Spinal cord (tissue), 10 donors: ENCODE measurements around the gene CRIM1. TPM values are rescaled to one million over a fixed set of nuclear protein-coding genes. Genes with fewer than 3 reads are reported as not detected.

Source experiments
- DNase-seq, 6 donors: peaks; one replicate each; pipeline versions ENCODE4 v3.0.0 to v3.0.0-alpha.2; 2013 to 2015; ENCODE audit warnings: low spot score in 6 of 6, low read depth in 4 of 6
- H3K27ac ChIP-seq: one replicate; pipeline ENCODE4 v1.5.1; 2013; ENCODE audit warnings: low read depth, low read length, control low read depth
- H3K27me3 ChIP-seq: one replicate; pipeline ENCODE4 v1.6.1; 2013; ENCODE audit warnings: low read length; ENCODE audit not compliant: control insufficient read depth, insufficient read depth
- H3K36me3 ChIP-seq: one replicate; pipeline ENCODE4 v1.6.1; 2013; ENCODE audit warnings: low read length; ENCODE audit not compliant: control insufficient read depth, insufficient read depth
- H3K4me1 ChIP-seq: one replicate; pipeline ENCODE4 v1.6.1; 2013; ENCODE audit warnings: low read length; ENCODE audit not compliant: control insufficient read depth, insufficient read depth
- H3K4me3 ChIP-seq: one replicate; pipeline ENCODE4 v1.5.1; 2013; ENCODE audit warnings: low read depth, low read length, control low read depth
- H3K9me3 ChIP-seq: one replicate; pipeline ENCODE4 v1.6.1; 2013; ENCODE audit warnings: low read length; ENCODE audit not compliant: control insufficient read depth, insufficient read depth
- WGBS: methylation state at CpG from one replicate; pipeline ENCODE4 v1.1.5; 2013; ENCODE audit warnings: missing lambda C conversion rate; ENCODE audit not compliant: insufficient coverage; 5-methylcytosine and 5-hydroxymethylcytosine counted together
- polyA plus RNA-seq, 2 donors: library from polyadenylated mRNA; unstranded; fragments of 120-200 nt; gene quantifications; one replicate each; pipeline ENCODE4 v1.2.1, GENCODE V29; 2013; ENCODE audit not compliant: insufficient read length in 2 of 2
- total RNA-seq, 2 donors: library from RNA; depleted of rRNA in 1 of 2; stranded (reverse); fragments of 120-200 nt in 1 of 2; fragments of >200 nt in 1 of 2; gene quantifications; one replicate each; pipeline versions ENCODE4 v1.2.3 to v1.2.4, GENCODE V29; 2013 to 2014
- donor health status: healthy.

Gene CRIM1
- total and polyA plus RNA-seq, 4 donors = 35.9 to 63.5 (median 49.3) TPM

DNA sequence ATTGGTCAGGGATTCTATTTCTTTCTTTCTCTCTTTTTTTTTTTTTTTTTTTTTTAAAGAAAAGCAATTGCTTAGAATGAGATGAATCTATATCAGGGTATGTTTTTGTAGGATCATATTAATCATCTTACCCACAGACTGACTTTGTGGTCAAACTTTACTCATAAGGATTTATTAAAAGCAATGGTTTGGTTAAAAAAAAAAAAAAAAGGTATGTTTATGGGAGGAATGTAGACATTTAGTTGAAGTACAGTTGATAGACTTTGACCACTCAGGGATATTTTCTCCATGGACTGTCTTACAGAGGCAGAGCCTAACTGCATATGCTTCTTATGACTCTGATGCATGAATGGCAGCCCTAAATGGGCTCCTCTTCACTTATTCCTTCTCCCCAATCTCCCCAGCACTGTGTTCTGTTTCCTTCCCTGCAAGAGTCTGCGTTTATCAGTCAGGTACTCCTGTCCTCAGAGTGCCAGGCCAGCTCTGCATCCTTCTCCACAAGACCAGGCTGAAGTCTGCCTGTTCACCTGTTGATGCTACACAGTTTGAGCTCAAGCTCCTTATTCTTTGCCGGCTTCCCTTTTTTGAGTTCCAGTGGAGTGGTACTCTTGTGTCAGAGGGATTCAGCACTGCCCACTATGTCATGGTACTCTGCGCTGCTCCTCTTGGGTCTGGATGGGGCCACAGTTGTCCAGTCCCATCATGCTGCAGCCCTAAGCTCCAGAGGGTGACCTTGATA is 24.3 kb downstream of the CRIM1 start:
- no peaks in the 10 kb centered on the region for H3K9me3 ChIP-seq
- DNase-seq = no peak
- H3K4me1 ChIP-seq = peaks cover 8% of the 10 kb centered on the region
- 100% methylated on average over 2 of the region's 3 CpGs for WGBS
- no peak overlapping the region for H3K27ac ChIP-seq
- peaks cover 6% of the 10 kb centered on the region for H3K36me3 ChIP-seq
- H3K27me3 ChIP-seq = no peaks in the 10 kb centered on the region
- no peak overlapping the region for H3K4me3 ChIP-seq

DNA sequence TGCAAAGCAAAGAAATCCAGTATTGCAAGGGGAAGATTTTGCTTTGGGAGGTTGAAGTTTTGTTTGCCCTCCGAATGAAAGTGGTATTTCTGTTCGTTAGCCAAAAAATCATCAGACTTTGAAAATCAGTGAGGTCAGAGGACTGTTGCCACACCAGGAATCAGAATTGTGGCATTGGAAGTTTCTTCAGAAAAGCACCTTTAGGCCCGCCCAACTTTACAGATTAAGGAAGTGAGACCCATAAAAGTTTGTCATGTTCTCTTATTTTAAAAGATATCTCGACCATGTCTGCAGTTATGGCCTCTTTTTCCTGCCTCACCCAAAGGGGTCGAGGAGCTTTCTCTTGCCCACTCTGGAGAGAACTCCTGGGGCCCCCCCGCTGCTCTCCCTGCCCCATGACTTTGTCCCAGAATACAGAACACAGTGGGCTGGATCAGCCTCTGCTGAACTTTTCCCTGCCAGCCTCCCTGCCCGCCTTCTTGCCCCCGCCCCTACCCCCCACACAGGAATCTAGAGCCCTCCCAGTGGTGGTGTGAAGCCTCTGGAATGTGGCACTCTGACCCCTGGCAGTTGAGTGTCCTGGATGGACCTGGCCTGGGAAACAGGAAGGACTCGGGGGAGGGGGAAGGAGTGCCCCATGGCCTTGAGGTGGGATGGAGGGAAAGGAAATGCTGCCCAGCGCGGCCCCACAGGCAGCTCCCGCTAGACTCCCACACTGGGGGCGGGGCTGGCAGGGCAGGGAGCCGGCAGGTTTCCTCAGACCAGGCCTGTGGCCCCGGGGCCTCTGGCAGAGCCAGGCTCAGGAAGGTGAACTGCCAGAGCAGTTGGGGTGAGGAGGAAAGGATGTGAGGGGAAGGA is 25.3 kb downstream of the CRIM1 start:
- Histone ChIP-seq H3K36me3 (peaks cover 6% of the 10 kb centered on the region), H3K4me1 (peaks cover 8% of the 10 kb centered on the region), H3K27ac (no peak overlapping the region), H3K9me3 (no peaks in the 10 kb centered on the region), H3K27me3 (no peaks in the 10 kb centered on the region), H3K4me3 (no peak overlapping the region)
- no peak for DNase-seq
- WGBS = 66% methylated on average over 13 of the region's 15 CpGs

DNA sequence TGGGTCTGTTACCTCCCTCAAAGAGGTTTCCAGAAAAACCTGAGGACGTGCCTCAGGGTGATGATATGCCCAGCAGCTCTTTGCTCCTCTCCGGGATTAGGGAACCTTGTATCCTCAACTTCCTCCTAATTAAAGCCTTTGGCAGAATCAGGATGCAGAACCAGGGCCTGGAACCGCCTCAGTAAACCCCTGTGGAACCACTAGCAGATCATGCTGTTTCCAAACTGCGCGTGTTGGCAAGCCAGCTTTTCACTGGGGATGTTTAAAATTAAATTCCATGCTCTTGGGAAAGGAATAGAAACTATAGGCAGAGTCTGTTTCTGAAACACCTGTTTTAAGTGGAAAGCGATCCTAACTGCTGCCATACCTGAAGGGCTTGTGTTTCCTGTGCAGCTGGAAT is 26.4 kb downstream of the CRIM1 start:
- no peaks in the 10 kb centered on the region for H3K27me3 ChIP-seq
- peaks cover 6% of the 10 kb centered on the region for H3K4me1 ChIP-seq
- peak in 1 of 6 donors; percentile 67 for DNase-seq
- H3K4me3 ChIP-seq = no peak overlapping the region
- H3K9me3 ChIP-seq = no peaks in the 10 kb centered on the region
- peaks cover 6% of the 10 kb centered on the region for H3K36me3 ChIP-seq
- no peak overlapping the region for H3K27ac ChIP-seq
- 69% methylated on average over 6 of the region's 6 CpGs for WGBS

DNA sequence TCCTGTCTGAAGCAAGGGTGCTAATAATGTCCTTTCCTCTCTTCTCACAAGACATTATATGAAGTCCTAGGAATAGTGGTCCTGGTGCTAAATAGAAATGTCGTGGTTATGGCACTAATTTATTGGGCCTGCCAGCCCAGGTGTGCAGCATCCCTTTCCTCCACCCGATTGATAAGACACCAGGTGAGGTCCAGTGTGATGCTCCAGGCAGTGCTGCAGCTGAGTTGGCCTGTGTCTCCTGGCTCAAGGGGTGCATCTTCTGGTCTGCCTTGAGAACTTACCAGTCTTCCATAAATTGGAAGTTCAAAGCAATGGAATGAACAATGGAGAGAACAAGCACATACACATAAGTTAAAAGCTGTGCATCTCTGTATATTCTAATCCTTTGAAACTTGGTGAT is 26.9 kb downstream of the CRIM1 start:
- no peak for DNase-seq
- peaks cover 6% of the 10 kb centered on the region for H3K36me3 ChIP-seq
- H3K9me3 ChIP-seq = no peaks in the 10 kb centered on the region
- WGBS = 79% methylated on average over 2 of the region's 2 CpGs
- H3K27me3 ChIP-seq = no peaks in the 10 kb centered on the region
- H3K4me3 ChIP-seq = no peak overlapping the region
- H3K4me1 ChIP-seq = peaks cover 5% of the 10 kb centered on the region
- H3K27ac ChIP-seq = no peak overlapping the region

DNA sequence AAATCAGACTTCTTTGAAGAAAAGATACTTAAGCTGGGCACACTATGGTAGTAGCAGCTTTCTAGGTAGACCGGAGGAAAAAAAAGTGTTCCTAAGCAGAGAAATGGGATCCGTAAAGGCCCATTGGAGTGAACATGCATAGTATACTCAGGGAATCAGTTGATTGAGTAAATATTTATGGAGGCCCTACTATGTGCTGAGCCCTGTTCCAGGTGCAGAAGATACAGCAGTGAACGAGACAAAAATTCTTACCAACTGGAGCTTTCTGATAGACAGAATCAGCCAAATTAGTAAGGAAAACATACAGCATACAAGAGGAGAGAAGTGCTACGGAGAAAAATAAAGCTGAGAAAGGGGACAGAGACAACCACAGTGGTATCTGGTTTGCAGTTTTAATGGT is 28.1 kb downstream of the CRIM1 start:
- 83% methylated on average over 3 of the region's 4 CpGs for WGBS

DNA sequence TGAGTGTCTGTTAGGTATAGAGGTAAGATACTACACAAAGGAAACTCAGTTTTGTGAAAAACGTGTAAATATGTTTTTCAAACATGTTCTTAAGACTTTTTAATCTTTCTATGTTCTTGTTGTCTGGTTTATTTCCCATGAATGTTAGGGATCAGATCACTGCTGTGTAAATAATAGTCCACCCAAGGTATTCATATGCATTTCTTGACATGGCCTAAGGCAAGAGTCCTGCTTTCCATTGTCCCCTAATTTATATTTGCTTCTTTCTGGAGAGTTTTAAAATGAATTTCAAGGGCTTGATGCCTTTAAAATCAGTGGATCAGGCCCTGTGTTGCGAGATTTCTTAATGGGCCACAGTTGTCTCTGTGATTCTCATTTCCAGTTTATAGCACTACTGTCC is 28.9 kb downstream of the CRIM1 start:
- H3K4me3 ChIP-seq = no peak overlapping the region
- H3K9me3 ChIP-seq = no peaks in the 10 kb centered on the region
- H3K4me1 ChIP-seq = peaks cover 5% of the 10 kb centered on the region
- peaks cover 6% of the 10 kb centered on the region for H3K36me3 ChIP-seq
- no peak overlapping the region for H3K27ac ChIP-seq
- no peak for DNase-seq
- no peaks in the 10 kb centered on the region for H3K27me3 ChIP-seq
- WGBS = no CpG with 5 or more reads among the region's 2 CpGs

More for the DNA sequence above, 28.1 kb downstream of the CRIM1 start:
- H3K4me1 ChIP-seq = peaks cover 5% of the 10 kb centered on the region
- no peak for DNase-seq
- no peak overlapping the region for H3K27ac ChIP-seq
- H3K4me3 ChIP-seq = no peak overlapping the region
- no peaks in the 10 kb centered on the region for H3K9me3 ChIP-seq
- H3K27me3 ChIP-seq = no peaks in the 10 kb centered on the region
- H3K36me3 ChIP-seq = peaks cover 6% of the 10 kb centered on the region

DNA sequence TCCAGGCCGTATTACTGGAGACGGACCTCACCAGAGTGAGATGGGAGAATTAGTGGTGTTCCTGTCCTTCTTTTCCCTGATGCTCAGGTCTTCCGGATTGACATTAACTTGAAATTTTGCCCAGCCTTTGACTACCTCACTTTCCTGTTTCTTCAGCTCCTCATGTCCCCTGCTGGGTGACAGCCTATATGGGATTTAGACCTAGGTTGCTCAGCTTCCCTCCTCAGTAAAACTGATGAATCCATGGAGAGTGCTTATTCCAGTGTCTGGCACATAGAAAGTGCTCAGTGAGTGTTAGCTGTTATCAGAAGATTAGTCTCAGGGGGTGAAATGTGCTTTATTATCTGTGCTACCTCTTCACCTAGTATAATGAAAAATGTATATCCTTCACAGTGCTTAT is 30.0 kb downstream of the CRIM1 start:
- 94% methylated on average over 2 of the region's 3 CpGs for WGBS
- peaks cover 6% of the 10 kb centered on the region for H3K36me3 ChIP-seq
- peak in 1 of 6 donors; percentile 44 for DNase-seq
- no peaks in the 10 kb centered on the region for H3K9me3 ChIP-seq
- H3K4me1 ChIP-seq = peaks cover 5% of the 10 kb centered on the region
- no peak overlapping the region for H3K4me3 ChIP-seq
- no peaks in the 10 kb centered on the region for H3K27me3 ChIP-seq
- no peak overlapping the region for H3K27ac ChIP-seq

DNA sequence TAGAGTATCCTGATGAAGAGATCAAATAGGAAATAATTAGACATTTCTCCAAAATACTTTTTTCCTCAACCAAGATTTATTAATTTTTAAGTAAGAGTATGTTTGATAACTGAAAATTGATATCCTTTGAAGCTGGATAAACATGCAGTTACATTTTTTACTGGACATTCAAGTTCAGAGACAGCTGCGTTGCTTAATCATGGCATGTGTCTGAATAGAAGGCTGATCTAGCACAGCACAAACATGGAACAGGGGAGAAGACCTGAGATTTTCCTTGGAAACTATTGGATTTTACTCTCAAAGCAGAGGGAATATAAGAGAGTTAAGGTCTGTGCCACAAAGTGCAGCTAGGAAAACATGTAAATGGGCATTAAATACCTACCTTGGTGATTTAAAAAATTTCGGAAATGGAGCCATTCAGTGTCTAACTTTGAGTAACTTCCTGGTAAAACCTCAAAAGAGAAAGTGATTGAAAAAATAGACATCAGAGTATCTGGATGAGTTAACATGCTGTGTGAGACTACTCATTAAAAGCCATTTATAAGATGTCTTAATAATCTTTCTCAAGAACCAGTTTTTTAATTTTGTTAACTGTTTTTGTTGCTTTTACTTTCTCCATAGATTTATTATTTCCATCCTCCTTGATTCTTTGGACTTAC is 31.8 kb downstream of the CRIM1 start:
- 100% methylated on average over 1 of the region's 2 CpGs for WGBS
- DNase-seq = no peak
- Histone ChIP-seq H3K4me1 (no peaks in the 10 kb centered on the region), H3K27me3 (no peaks in the 10 kb centered on the region), H3K36me3 (no peaks in the 10 kb centered on the region), H3K4me3 (no peak overlapping the region), H3K27ac (no peak overlapping the region), H3K9me3 (no peaks in the 10 kb centered on the region)

DNA sequence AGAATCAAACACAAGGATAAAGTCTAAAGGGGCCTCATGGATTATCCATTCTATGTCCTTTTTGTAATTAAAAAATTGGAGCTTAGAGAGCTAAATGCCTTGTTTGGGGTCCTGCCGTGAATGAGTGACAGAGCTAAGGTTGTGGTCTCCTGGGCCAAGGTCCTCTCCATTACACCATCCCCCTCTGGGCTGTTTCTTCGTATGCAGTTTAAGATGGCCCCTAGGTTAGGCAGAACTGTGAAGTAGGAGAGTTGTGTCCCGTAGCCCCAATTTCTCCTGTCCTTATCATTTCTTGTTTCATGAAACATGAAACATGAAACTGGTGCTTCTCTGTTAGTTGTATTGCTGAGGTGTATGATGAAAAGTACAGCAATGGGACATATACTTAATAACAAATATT is 32.9 kb downstream of the CRIM1 start:
- no CpG with 5 or more reads among the region's 3 CpGs for whole genome bisulfite sequencing
- Histone ChIP-seq H3K27ac (no peak overlapping the region), H3K4me1 (no peaks in the 10 kb centered on the region)

More for the DNA sequence above, 32.9 kb downstream of the CRIM1 start:
- H3K36me3 ChIP-seq = no peaks in the 10 kb centered on the region
- H3K9me3 ChIP-seq = no peaks in the 10 kb centered on the region
- no peak overlapping the region for H3K4me3 ChIP-seq
- DNase-seq = no peak
- H3K27me3 ChIP-seq = no peaks in the 10 kb centered on the region
